ENCODE measurements around the gene OR2A5. TPM values are rescaled to one million over a fixed set of nuclear protein-coding genes. Genes with fewer than 3 reads are reported as not detected.

OR2A5 gene, protein sequence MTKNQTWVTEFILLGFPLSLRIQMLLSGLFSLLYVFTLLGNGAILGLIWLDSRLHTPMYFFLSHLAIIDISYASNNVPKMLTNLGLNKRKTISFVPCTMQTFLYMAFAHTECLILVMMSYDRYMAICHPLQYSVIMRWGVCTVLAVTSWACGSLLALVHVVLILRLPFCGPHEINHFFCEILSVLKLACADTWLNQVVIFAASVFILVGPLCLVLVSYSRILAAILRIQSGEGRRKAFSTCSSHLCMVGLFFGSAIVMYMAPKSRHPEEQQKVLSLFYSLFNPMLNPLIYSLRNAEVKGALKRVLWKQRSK
- total RNA-seq (ENCODE audit: low replicate concordance): not detected in 2 replicates

DNA sequence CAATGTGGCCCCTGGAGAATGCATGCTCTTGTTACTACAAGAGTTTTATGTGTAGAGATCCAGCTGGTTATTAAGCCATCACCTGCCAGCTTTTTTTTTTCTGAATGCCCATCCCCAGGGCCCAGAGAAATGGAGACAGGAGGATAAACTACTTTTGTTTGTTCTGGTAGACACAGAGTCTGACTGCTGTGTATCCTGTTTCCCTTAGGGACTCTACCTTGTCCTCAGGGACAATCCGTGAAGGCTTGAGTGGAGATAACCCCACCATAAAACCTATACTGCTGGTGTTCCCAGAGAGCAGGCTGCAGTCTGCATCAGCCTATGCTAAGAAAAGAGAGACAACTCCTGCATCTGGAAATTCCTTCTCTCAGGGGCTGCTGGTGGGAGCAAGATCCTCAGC lies at the start of gene OR2A5:
Gene OR2A5, plus strand, starts transcription at position 301 of the 400 bp plus-strand sequence. CDS start 1,454 bp downstream, outside the sequence.
- H3K4me3 ChIP-seq (ENCODE audit: low read depth, low read length): no peak within 1 kb of the TSS
- DNase-seq (ENCODE audit: low read depth): no peak
- TF ChIP-seq CTCF (IDR thresholded peaks at IDR 0.05; ENCODE audit: insufficient read depth, low read length): no peak

GRCh38 chr7:144000020-144000419 lies 48.7 kb upstream of the OR2A5 start, which contains the start of gene OR6B1:
OR6B1 (plus strand) TSS chr7:144000320; CDS start chr7:144003997, 3,677 bp downstream.
- DNase-seq (ENCODE audit: low read depth): no peak
- no peak within 1 kb of the TSS for H3K4me3 ChIP-seq (ENCODE audit: low read depth, low read length)
- TF ChIP-seq CTCF (IDR thresholded peaks at IDR 0.05; ENCODE audit: insufficient read depth, low read length): no peak

GRCh38 chr7:144001543-144001942 lies 47.2 kb upstream of the OR2A5 start:
- no peak for DNase-seq (ENCODE audit: low read depth)
- no peak for TF ChIP-seq CTCF (IDR thresholded peaks at IDR 0.05; ENCODE audit: insufficient read depth, low read length)
- no peak overlapping the region for H3K4me3 ChIP-seq (ENCODE audit: low read depth, low read length)

GRCh38 chr7:144004703-144005102 lies 44.0 kb upstream of the OR2A5 start:
- no peak for DNase-seq (ENCODE audit: low read depth)
- TF ChIP-seq CTCF (IDR thresholded peaks at IDR 0.05; ENCODE audit: insufficient read depth, low read length): no peak
- H3K4me3 ChIP-seq (ENCODE audit: low read depth, low read length): no peak overlapping the region

- DNase-seq (ENCODE audit: low read depth): no peak
- no peak overlapping the region for H3K4me3 ChIP-seq (ENCODE audit: low read depth, low read length)
- no peak for TF ChIP-seq CTCF (IDR thresholded peaks at IDR 0.05; ENCODE audit: insufficient read depth, low read length)
These were observed 42.6 kb upstream of the OR2A5 start for GRCh38 chr7:144006029-144006691.

- TF ChIP-seq CTCF (IDR thresholded peaks at IDR 0.05; ENCODE audit: insufficient read depth, low read length): no peak
- H3K4me3 ChIP-seq (ENCODE audit: low read depth, low read length): no peak overlapping the region
- DNase-seq (ENCODE audit: low read depth): no peak
These were observed 42.1 kb upstream of the OR2A5 start for GRCh38 chr7:144006692-144007042.

Data from fibroblast of the aortic adventitia (primary cell).